Large intestine (tissue), 3 donors: ENCODE results near the gene C12orf76. TPM values are rescaled to one million over a fixed set of nuclear protein-coding genes. Genes with fewer than 3 reads are reported as not detected.
"Not testable (repeated sequence)": the region's sequence is repeated elsewhere in the genome, so short reads cannot be mapped to it uniquely, and the experiment has no call there.

Experiments used
- DNase-seq, 2 donors: peaks; one replicate each; pipeline versions ENCODE4 v3.0.0 to v3.0.0-alpha.2; 2013
- H3K27ac ChIP-seq: one replicate; pipeline ENCODE4 v1.5.1; 2013; ENCODE audit warnings: low read length
- H3K27me3 ChIP-seq: 2 replicates; pipeline ENCODE4 v1.6.1; 2013; ENCODE audit warnings: low read length; ENCODE audit not compliant: control insufficient read depth, insufficient read depth
- H3K36me3 ChIP-seq: 2 replicates; pipeline ENCODE4 v1.6.1; 2013; ENCODE audit warnings: low read length; ENCODE audit not compliant: control insufficient read depth, insufficient read depth
- H3K4me1 ChIP-seq: one replicate; pipeline ENCODE4 v1.6.1; 2013; ENCODE audit warnings: low read length; ENCODE audit not compliant: control insufficient read depth, insufficient read depth
- H3K4me3 ChIP-seq: one replicate; pipeline ENCODE4 v1.5.1; 2013; ENCODE audit warnings: low read length
- H3K9me3 ChIP-seq: one replicate; pipeline ENCODE4 v1.6.1; 2013; ENCODE audit warnings: mild to moderate bottlenecking, low read depth, low read length, moderate library complexity; ENCODE audit not compliant: control insufficient read depth
- WGBS: methylation state at CpG from one replicate; pipeline ENCODE4 v1.1.5; 2013; ENCODE audit warnings: low lambda C conversion rate; ENCODE audit not compliant: insufficient coverage; 5-methylcytosine and 5-hydroxymethylcytosine counted together
- polyA plus RNA-seq: library from polyadenylated mRNA; unstranded; fragments of 120-200 nt; gene quantifications from one replicate; pipeline ENCODE4 v1.2.1, GENCODE V29; 2013

The C12orf76 gene
- polyA plus RNA-seq, 1 donor: 36.1 TPM

DNA sequence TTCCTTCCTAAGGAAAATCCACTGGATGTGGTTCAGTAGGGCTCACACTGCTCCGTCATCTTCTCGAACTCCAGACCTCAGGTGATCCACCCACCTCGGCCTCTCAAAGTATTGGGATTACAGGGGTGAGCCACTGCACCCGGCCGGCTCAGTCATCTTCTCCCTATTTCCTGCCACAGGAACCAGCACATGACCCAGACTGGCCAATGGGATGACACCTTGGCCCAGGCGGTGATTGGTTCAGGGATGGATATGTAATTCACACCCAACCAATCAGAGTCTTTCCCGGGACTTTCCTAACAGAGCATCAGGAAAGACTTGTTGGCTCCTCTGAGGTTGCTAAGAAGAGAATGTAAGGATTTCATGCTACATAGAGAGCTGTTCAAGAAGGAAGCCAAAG is 19.2 kb upstream of the C12orf76 start:
- Histone ChIP-seq H3K9me3 (peaks cover 3% of the 10 kb centered on the region), H3K27me3 (no peaks in the 10 kb centered on the region), H3K4me1 (no peaks in the 10 kb centered on the region), H3K36me3 (no peaks in the 10 kb centered on the region), H3K27ac (no peak overlapping the region), H3K4me3 (no peak overlapping the region)
- no CpG with 5 or more reads among the region's 7 CpGs for WGBS
- DNase-seq: no peak

GRCh38 chr12:110065540-110065939 is 17.2 kb upstream of the C12orf76 start:
- H3K27ac ChIP-seq: no peak overlapping the region
- no CpG with 5 or more reads among the region's 2 CpGs for WGBS
- H3K36me3 ChIP-seq: no peaks in the 10 kb centered on the region
- H3K4me3 ChIP-seq: no peak overlapping the region
- H3K9me3 ChIP-seq: peaks cover 3% of the 10 kb centered on the region
- no peaks in the 10 kb centered on the region for H3K4me1 ChIP-seq
- DNase-seq: no peak
- H3K27me3 ChIP-seq: no peaks in the 10 kb centered on the region

DNA sequence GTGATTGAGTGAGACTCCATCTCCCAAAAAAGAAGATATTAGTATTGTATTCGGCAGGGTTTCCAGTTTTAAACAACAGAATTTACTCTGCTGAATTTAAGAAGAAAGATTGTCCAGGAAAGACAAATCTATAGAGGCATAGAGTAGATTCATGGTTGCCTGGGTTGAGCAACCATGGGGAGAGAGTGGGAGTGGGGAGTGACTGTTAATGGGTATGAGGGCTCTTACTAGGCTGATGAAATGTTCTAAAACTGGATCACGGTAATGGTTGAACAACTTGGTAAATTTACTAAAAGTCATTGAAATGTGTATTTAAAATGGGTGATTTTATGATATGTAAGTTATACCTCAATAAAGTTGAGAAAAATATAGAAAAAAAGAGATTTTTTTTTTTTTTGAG is 13.9 kb upstream of the C12orf76 start:
- H3K27ac ChIP-seq: no peak overlapping the region
- no peaks in the 10 kb centered on the region for H3K27me3 ChIP-seq
- no peaks in the 10 kb centered on the region for H3K36me3 ChIP-seq
- no peaks in the 10 kb centered on the region for H3K4me1 ChIP-seq
- H3K9me3 ChIP-seq: peaks cover 3% of the 10 kb centered on the region
- no peak for DNase-seq
- no peak overlapping the region for H3K4me3 ChIP-seq
- 100% methylated on average over 2 of the region's 2 CpGs for WGBS

- peaks cover 2% of the 10 kb centered on the region for H3K9me3 ChIP-seq
- no peak for DNase-seq
- H3K4me3 ChIP-seq: no peak overlapping the region
- H3K36me3 ChIP-seq: no peaks in the 10 kb centered on the region
- 80% methylated on average over 2 of the region's 2 CpGs for WGBS
- no peaks in the 10 kb centered on the region for H3K27me3 ChIP-seq
- no peaks in the 10 kb centered on the region for H3K4me1 ChIP-seq
- H3K27ac ChIP-seq: no peak overlapping the region
Measured at GRCh38 chr12:110059651-110060000, 11.3 kb upstream of the C12orf76 start.

DNA sequence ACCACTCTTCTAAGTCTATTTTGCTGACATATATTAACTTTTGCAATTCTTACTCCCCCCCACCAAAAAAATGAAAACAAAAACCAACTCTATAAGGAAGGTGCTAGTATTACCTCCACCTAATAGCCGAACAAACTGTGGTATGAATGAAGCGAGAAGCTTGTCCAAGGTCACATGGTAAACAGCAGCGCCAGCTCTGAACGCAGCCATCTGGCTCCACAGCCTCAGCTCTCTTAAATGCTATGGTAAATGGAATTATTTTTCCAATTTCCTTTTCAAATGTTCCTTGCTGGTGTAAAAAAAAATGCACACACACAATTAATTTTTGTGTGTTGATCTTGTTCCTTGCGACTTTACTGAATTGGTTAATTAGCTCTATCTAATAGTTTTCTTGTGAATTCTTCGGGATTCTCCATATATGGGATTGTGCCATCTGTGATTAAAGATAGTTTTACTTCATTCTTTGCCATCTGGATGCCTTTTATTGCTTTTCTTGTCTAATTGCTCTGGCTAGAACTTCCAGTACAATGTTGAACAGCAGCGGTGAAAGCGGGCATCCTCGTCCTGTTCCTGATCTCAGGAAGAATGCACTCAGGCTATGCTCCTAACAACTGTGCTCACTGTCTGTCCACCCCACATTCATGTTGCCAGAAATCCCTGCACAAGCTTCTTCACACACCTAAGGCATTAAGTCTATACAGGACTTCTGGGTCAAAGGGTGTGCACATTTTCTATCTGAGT is 10.7 kb upstream of the C12orf76 start:
- Histone ChIP-seq H3K27me3 (no peaks in the 10 kb centered on the region), H3K4me3 (no peak overlapping the region), H3K4me1 (no peaks in the 10 kb centered on the region), H3K9me3 (no peaks in the 10 kb centered on the region), H3K36me3 (no peaks in the 10 kb centered on the region), H3K27ac (no peak overlapping the region)
- WGBS: 100% methylated on average over 1 of the region's 9 CpGs
- DNase-seq: no peak

GRCh38 chr12:110056643-110057042 is 8.3 kb upstream of the C12orf76 start:
- not testable (repeated sequence) for H3K36me3 ChIP-seq, H3K4me3 ChIP-seq, H3K27me3 ChIP-seq, H3K27ac ChIP-seq, DNase-seq, H3K9me3 ChIP-seq, H3K4me1 ChIP-seq
- WGBS: no CpG with 5 or more reads among the region's 3 CpGs

DNA sequence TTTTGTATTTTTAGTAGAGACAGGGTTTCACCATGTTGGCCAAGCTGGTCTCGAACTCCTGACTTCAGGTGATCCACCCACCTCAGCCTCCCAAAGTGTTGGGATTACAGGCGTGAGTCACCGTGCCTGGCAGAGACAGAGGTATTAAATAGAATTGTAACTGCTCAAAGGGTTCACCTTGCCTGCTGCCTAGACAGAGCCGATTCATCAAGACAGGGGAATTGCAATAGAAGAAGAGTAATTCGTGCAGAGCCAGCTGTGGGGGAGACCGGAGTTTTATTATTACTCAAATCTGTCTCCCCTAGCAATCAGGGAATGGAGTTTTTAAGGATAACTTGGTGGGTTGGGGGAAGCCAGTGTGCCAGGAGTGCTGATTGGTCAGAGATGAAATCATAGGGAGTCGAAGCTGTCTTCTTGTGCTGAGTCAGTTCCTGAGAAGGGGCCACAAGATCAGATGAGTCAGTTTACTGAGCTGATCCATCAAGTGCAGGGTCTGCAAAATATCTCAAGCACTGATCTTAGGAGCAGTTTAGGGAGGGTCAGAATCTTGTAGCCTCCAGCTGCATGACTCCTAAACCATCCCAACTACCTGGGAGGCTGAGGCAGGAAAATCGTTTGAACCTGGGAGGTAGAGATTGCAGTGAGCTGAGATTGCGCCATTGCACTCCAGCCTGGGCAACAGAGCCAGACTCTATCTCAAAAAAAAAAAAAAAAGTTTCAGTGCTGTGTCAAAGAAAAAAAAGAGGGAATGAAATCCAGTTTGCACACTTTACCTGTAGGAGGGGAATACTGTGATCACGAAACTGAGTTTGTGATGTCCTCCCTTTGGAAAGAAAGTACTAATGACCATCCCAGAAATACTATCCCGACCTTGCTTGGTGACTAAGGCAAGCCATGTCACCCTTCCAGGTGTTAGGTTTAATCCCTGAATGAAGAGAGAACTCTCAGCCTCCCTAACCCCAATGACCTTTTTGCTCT is 7.3 kb upstream of the C12orf76 start:
- H3K27ac ChIP-seq, DNase-seq, H3K36me3 ChIP-seq, H3K27me3 ChIP-seq, H3K9me3 ChIP-seq, H3K4me1 ChIP-seq, H3K4me3 ChIP-seq: not testable (repeated sequence)
- WGBS: no CpG with 5 or more reads among the region's 11 CpGs

DNA sequence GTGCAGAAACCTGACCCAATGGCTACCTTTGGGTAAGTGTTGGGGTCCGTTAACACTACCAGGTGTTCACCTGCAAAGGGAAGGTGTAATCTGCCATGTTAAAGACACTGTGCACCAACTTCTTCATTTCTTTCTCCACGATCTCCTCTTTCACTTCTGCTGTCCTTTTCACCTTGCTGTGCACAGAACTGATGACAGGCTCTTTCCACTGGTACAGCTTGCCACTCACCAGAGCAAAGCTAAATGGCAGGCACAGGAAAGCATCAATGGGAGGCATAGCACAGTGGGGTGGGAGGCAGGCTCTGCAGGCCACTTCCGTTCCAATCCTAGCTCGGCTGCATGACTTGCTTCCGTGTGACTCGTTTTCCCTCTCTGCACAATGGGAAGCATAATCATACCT is 2.6 kb upstream of the C12orf76 start:
- WGBS: 80% methylated on average over 1 of the region's 6 CpGs
- Histone ChIP-seq H3K36me3 (no peaks in the 10 kb centered on the region), H3K4me1 (peaks cover 16% of the 10 kb centered on the region), H3K9me3 (no peaks in the 10 kb centered on the region), H3K4me3 (no peak overlapping the region), H3K27ac (no peak overlapping the region), H3K27me3 (no peaks in the 10 kb centered on the region)
- DNase-seq: no peak

DNA sequence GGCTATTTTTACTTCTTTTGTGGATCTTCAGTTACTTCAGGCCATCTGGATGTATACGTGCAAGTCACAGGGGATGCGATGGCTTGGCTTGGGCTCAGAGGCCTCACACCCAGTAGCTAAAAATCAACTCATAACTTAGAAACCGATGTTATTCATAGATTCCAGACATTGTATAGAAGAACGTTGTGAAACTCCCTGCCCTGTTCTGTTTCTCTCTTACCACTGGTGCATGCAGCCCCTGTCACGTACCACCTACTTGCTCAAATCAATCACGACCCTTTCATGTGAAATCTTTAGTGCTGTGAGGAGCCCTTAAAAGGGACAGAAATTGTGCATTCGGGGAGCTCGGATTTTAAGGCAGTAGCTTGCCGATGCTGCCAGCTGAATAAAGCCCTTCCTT is 1.3 kb upstream of the C12orf76 start:
- H3K9me3 ChIP-seq, H3K27me3 ChIP-seq, DNase-seq, H3K36me3 ChIP-seq, H3K27ac ChIP-seq, H3K4me3 ChIP-seq: not testable (repeated sequence)
- H3K4me1 ChIP-seq: peaks cover 16% of the 10 kb centered on the region
- no CpG with 5 or more reads among the region's 9 CpGs for WGBS

DNA sequence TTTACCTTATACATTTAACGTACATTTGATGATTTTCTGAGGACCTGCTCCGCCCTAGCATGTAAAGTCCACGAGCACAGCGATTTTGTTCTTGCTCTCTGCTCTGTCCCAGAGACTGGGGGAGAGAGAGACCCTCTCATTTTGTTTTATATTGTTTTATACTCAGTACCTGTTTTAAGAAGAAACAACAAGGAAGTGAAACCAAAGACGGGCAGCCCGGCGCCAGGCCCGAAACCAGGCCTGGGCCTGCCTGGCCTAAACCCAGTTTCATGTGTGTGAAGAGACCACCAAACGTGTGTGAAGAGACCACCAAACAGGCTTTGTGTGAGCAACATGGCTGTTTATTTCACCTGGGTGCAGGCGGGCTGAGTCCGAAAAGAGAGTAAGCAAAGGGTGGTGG is 712 bp upstream of the C12orf76 start:
- not testable (repeated sequence) for DNase-seq, H3K9me3 ChIP-seq, H3K36me3 ChIP-seq, H3K27me3 ChIP-seq
- 100% methylated on average over 2 of the region's 11 CpGs for WGBS
- H3K4me1 ChIP-seq: peaks cover 16% of the 10 kb centered on the region
- H3K4me3 ChIP-seq: peak overlapping the region; percentile 77
- H3K27ac ChIP-seq: peak overlapping the region; percentile 89
